Immature natural killer cell (primary cell): ENCODE results near the gene GCA. TPM values are rescaled to one million over a fixed set of nuclear protein-coding genes. Genes with fewer than 3 reads are reported as not detected.

Experiments used
- DNase-seq, 3 donors: peaks; one replicate each; pipeline ENCODE4 v3.0.0; 2022; ENCODE audit warnings: mixed read lengths in 1 of 3
- H3K27ac Mint-ChIP-seq, 6 donors: one replicate each; pipeline ENCODE4 v1.8.0; 2020; ENCODE audit warnings: mixed read lengths in 6 of 6, mild to moderate bottlenecking in 5 of 6, inconsistent platforms in 4 of 6, moderate library complexity in 3 of 6
- H3K27me3 Mint-ChIP-seq, 3 donors: one replicate each; pipeline ENCODE4 v1.8.0; 2020 to 2021; ENCODE audit warnings: low read depth in 3 of 3, mild to moderate bottlenecking in 3 of 3, mixed read lengths in 3 of 3, moderate library complexity in 3 of 3, inconsistent platforms in 1 of 3
- H3K36me3 Mint-ChIP-seq, 3 donors: one replicate each; pipeline ENCODE4 v1.8.0; 2020; ENCODE audit warnings: mixed read lengths in 3 of 3, inconsistent platforms in 2 of 3, mild to moderate bottlenecking in 2 of 3
- H3K4me1 Mint-ChIP-seq, 2 donors: one replicate each; pipeline ENCODE4 v1.8.0; 2020; ENCODE audit warnings: inconsistent platforms in 2 of 2, mild to moderate bottlenecking in 2 of 2, mixed read lengths in 2 of 2, moderate library complexity in 1 of 2
- H3K4me3 Mint-ChIP-seq, 5 donors: one replicate each; pipeline ENCODE4 v1.8.0; 2020; ENCODE audit warnings: mild to moderate bottlenecking in 5 of 5, mixed read lengths in 5 of 5, inconsistent platforms in 3 of 5, moderate library complexity in 3 of 5
- H3K9me3 Mint-ChIP-seq, 6 donors: one replicate each; pipeline ENCODE4 v1.8.0; 2020; ENCODE audit warnings: mild to moderate bottlenecking in 6 of 6, mixed read lengths in 6 of 6, inconsistent platforms in 4 of 6, moderate library complexity in 3 of 6
- polyA plus RNA-seq, 3 donors: library from polyadenylated mRNA; unstranded; fragments of 300-500 nt; fragmentation: Illumina TruSeq; gene quantifications; one replicate each; pipeline ENCODE4 v1.2.3, GENCODE V29; 2021

Gene GCA
- polyA plus RNA-seq, 3 donors from 2014 or later, result 6.1 to 12.6 (median 9.4) TPM

DNA sequence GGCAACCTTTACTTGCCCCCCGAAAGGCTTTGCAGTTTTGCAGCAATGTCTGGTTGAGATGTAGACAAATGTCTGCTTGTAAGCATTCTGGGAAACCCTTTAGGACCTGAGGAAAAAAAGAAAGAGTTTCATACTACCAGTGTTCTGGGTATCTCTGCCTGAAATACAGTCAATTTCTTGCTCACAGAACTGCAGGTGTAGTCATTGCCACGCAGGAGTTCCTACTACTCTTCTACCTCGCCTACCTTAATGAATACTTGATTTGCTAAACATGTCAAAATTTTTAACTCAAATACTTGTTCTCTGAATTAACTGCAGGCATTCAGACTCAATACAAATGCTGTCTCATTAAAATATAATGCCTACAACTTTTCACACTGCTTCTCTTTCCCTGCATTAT is 56.4 kb downstream of the GCA start:
- peaks cover 0 to 4% (median 0%) of the 10 kb centered on the region in 6 donors for H3K9me3 Mint-ChIP-seq
- DNase-seq, result no peak
- H3K27ac Mint-ChIP-seq, result no peak overlapping the region
- no peak overlapping the region for H3K4me3 Mint-ChIP-seq
- H3K36me3 Mint-ChIP-seq, result no peaks in the 10 kb centered on the region
- H3K4me1 Mint-ChIP-seq, result no peaks in the 10 kb centered on the region
- H3K27me3 Mint-ChIP-seq, result no peaks in the 10 kb centered on the region

DNA sequence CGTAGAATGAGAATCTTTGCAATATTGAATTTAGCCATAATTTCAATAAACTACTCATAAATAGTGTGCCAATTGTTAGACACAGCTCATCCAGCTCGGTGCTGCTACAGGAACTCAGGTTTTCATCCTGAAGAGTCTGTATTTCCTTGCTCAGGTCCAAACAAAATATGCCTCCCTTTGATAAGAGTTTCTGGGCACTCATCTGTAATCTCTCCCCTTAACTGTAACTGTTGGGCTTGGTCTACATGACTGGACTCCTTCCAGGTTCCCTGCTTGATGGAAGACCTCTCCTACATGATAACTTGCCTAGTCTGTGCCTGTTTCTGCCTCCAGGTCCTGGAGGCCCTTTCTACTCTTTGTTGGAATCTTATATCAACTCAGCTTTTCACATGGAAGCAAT is 57.9 kb downstream of the GCA start:
- Mint-ChIP-seq H3K27me3 (no peaks in the 10 kb centered on the region), H3K4me3 (no peak overlapping the region), H3K9me3 (peaks cover 0 to 4% (median 0%) of the 10 kb centered on the region in 6 donors), H3K36me3 (no peaks in the 10 kb centered on the region), H3K4me1 (no peaks in the 10 kb centered on the region), H3K27ac (no peak overlapping the region)
- no peak for DNase-seq

DNA sequence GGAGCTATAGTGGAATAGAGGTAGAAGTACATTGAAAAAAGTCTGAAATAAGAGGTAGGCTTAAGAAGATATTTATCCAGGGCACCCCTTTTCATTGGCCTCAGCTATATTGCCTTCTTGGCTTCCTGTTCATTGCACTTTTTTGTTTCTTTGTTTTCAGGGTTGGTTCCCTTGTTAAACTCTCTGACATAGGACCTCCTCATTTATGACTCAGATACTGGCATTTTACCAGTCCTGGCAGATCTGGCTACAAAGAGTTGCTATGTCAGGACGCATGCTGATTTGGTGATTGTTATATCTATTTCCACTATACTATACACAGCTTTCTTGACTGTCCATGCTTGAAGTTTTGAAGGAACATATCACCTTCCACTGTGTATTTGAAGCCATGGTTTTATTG is 60.0 kb downstream of the GCA start:
- no peaks in the 10 kb centered on the region for H3K4me1 Mint-ChIP-seq
- H3K4me3 Mint-ChIP-seq, result no peak overlapping the region
- no peak for DNase-seq
- no peaks in the 10 kb centered on the region for H3K27me3 Mint-ChIP-seq
- H3K27ac Mint-ChIP-seq, result no peak overlapping the region
- H3K36me3 Mint-ChIP-seq, result no peaks in the 10 kb centered on the region
- H3K9me3 Mint-ChIP-seq, result peaks cover 0 to 4% (median 0%) of the 10 kb centered on the region in 6 donors

Other genes with a start within 250 kb of the GCA start
- gene GCG, start 191.9 kb upstream of the GCA start, polyA plus RNA-seq, result not detected
- not detected for gene FAP, start 100.7 kb upstream of the GCA start, polyA plus RNA-seq
- gene IFIH1, start 25.4 kb upstream of the GCA start, polyA plus RNA-seq, result 10 to 100 TPM in 1 of 3 donors, 1 to 10 TPM in 2; 7.2 to 16.8 (median 9.8) TPM